Measurements from ENCODE around the gene PHF5A. TPM values are rescaled to one million over a fixed set of nuclear protein-coding genes. Genes with fewer than 3 reads are reported as not detected.
"Not testable (repeated sequence)": the region's sequence is repeated elsewhere in the genome, so short reads cannot be mapped to it uniquely, and the experiment has no call there.

PHF5A gene
- polyA plus RNA-seq, 4 donors = 51.3 to 62.0 (median 52.4) TPM

DNA sequence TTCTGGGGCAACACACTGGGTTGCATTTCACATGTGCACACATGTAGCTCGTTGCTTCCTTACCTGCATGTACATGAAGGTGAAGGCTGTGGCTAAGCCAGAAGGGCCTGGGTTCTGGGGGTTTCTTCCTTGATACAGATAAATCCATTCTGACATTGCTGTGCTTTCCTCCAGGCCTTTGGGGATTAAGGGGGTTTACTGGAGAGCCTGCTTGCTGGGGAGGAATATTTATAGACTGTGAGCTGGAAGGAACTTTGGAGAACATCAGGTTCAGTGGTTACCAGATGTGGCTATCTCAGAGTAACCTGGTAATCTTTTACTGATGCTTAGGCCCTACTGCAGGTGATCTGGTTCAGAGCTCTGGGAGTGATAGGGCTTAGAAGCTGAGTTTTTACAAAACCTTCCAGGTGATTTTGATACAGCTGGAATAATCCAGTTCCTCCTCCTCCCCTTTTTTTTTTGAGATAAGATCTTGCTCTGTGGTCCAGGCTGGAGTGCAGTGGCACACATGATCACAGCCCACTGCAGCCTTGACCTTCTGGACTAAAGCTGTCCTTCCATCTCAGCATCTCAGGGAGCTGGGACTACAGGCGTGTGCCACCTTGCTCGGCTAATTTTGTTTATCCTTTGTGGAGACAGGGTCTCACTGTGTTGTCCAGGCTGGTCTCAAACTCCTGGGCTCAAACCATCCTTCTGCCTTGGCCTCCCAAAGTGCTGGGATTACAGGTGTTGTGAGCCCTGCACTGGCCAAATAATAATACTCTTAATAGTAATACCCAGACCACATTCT, 20.3 kb upstream of the PHF5A start:
- DNase-seq (ENCODE audit: low read depth in 4 of 4, low spot score in 3 of 4) = no peak

DNA sequence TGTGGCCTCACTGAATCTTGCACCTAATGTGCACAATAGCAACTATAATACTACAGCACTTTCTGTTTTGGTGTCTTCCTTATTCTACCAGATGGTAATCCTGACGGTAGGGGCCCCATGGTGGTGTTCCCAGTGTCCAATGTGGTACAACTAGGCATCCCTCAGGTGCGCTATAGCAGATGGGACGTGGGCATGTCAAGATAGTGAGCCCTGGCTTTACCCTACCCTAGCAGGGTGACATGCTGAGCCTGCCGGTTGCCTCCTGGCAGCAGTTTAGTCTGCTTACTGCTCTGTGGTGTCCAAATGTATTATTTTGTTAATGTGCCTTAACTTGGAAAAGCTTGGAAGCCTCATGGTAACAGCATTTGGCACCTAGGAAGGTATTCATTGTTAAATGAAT, 19.6 kb upstream of the PHF5A start:
- DNase-seq (ENCODE audit: low read depth in 4 of 4, low spot score in 3 of 4) = no peak

- no peak for DNase-seq (ENCODE audit: low read depth in 4 of 4, low spot score in 3 of 4)
These were observed 18.8 kb upstream of the PHF5A start for GRCh38 chr22:41487037-41487935.

GRCh38 chr22:41485033-41485432, 16.5 kb upstream of the PHF5A start:
- DNase-seq (ENCODE audit: low read depth in 4 of 4, low spot score in 3 of 4) = no peak

DNA sequence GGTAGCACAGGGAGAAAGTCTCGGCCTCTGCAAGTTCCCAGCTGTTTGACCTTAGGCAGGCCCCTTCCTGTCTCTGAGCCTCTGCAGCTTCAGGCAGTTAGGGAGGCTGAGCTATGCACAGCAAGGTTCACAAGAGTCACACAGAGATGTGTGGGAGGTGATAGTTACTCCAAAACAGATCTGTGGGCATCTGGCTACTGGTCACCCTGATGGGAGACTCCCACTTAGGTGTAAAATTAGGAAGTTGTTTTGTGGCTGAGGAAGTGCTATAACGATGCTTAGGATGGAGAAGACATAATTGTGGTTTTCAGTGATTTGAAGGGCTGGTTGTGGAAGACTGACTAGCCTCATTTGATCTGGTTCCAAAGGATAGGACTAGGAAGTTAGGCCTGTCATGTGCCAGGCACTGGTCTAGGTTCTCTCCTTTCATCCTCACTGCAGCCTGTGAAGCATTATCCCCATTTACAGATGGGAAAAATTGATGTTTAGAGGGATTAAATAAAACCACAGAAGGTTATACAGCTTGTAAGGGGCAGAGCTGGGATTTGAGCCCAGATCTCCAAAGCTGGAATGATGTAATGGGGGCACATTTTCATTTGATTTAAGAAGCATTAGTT, 13.9 kb upstream of the PHF5A start:
- no peak for DNase-seq (ENCODE audit: low read depth in 4 of 4, low spot score in 3 of 4)

DNA sequence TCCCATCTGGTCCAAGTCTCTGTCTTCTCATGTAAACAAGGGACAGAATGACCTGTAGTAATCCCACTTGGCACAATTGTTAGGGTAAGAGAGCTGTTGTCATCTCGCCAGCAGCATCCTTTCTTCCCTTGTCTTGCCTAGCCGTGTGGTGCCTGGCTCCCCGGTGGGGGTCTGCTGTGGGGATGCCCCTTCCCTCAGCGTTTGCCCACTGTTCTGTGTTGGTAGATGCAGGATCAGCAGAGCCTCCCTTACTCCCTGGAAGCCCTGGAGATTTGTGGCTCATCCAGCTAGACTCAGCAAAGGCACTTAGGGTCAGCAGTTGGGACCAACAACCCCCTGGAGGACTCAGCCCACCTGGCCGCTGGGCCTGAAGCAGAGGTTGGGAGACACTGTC, 13.4 kb upstream of the PHF5A start:
- DNase-seq (ENCODE audit: low read depth in 4 of 4, low spot score in 3 of 4) = no peak

GRCh38 chr22:41481131-41481830, 12.8 kb upstream of the PHF5A start:
- no peak for DNase-seq (ENCODE audit: low read depth in 4 of 4, low spot score in 3 of 4)

- DNase-seq (ENCODE audit: low read depth in 4 of 4, low spot score in 3 of 4) = no peak
These were observed 11.9 kb upstream of the PHF5A start for GRCh38 chr22:41480397-41480735.

GRCh38 chr22:41479671-41480396, 11.3 kb upstream of the PHF5A start:
- no peak for DNase-seq (ENCODE audit: low read depth in 4 of 4, low spot score in 3 of 4)

DNA sequence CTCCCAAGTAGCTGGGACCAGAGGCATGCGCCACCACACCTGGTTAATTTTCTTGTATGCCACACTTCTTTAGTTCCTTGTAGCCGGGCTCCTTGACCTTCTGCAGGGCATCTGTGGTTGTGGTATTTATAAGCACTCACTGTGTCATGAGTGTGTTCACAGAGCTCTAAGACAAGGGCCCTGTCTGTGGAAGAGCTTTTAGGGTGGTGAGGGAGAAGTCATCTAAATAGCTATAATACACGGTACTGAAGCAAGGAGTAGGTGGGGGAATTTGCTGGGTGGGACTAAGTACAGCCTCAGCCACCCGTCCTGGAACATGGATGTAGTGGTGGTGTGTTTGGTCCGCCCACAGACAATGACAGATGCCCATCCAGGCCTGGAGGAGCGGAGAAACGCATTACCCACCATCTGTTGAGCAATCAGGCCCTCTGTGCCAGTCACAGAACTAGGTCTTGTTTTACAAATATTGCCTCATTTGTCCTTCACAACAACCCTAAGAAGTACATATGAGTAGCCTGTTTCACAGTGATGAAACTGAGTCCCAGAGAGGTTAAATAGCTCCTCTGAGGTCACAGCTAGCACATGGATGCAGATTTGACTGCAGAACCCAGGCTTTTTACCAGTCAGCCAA, 10.5 kb upstream of the PHF5A start:
- DNase-seq (ENCODE audit: low read depth in 4 of 4, low spot score in 3 of 4) = no peak

- DNase-seq (ENCODE audit: low read depth in 4 of 4, low spot score in 3 of 4) = no peak
These were observed 10.0 kb upstream of the PHF5A start for GRCh38 chr22:41478473-41478872.

- DNase-seq (ENCODE audit: low read depth in 4 of 4, low spot score in 3 of 4) = no peak
These were observed 6.5 kb upstream of the PHF5A start for GRCh38 chr22:41474872-41475451.

- DNase-seq (ENCODE audit: low read depth in 4 of 4, low spot score in 3 of 4) = no peak
These were observed 3.1 kb upstream of the PHF5A start for GRCh38 chr22:41471568-41471967.

GRCh38 chr22:41470886-41471285, 2.4 kb upstream of the PHF5A start:
- no peak for DNase-seq (ENCODE audit: low read depth in 4 of 4, low spot score in 3 of 4)

- no peak for DNase-seq (ENCODE audit: low read depth in 4 of 4, low spot score in 3 of 4)
These were observed 843 bp upstream of the PHF5A start for GRCh38 chr22:41469218-41469851.

- no peak for DNase-seq (ENCODE audit: low read depth in 4 of 4, low spot score in 3 of 4)
These were observed 6.6 kb downstream of the PHF5A start for GRCh38 chr22:41461901-41462300.

DNA sequence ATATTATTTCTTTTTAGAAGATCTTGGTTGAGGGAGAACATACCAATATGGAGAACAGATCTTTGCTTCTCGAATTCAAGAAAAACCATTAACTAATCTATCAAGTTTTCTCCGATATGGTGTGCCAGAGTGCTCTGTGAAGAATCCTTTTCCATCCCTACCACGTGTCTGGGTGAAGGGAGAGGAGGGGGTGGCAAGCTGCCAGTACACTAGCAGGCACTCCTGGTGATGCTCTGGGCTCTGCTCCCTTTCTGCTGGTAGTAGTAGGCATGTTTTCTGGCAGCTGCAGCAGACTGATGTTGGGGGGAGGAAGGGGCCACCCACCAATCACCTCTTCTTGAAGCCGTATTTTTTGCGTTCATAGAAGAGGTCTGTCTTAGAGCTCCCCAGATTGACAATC, 8.4 kb downstream of the PHF5A start:
- not testable (repeated sequence) for DNase-seq (ENCODE audit: low read depth in 4 of 4, low spot score in 3 of 4)

DNA sequence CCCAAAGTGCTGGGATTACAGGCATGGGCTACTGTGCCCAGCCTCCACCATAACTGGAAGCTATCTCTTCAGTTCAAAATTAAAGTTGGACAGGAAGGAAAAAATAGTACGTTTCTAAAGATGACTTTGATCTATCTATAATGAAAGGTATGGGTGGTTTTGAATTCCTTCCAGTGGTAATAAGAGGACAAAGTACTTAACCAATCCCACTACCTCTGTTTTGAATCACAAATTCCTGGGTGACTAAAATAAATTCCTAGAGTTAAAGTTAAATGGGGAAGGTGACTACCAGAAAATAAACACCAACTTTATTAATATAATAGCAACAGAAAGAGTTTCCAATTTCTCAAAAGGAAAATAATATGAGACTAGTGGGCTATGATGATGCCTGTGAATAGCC, 9.1 kb downstream of the PHF5A start:
- DNase-seq (ENCODE audit: low read depth in 4 of 4, low spot score in 3 of 4) = no peak

- no peak for DNase-seq (ENCODE audit: low read depth in 4 of 4, low spot score in 3 of 4)
These were observed 10.2 kb downstream of the PHF5A start for GRCh38 chr22:41458161-41458728.

Data from left renal pelvis (tissue), 4 donors.